HG03520 (cell line): ENCODE measurements around the gene TM4SF4.

Experiments
- ATAC-seq: cut with Tn5 transposase; IDR thresholded peaks from one replicate; pipeline ENCODE4 v1.9.1; 2021; ENCODE audit warnings: mild to moderate bottlenecking, moderate library complexity; ENCODE audit not compliant: unreplicated experiment

TM4SF4 gene

DNA sequence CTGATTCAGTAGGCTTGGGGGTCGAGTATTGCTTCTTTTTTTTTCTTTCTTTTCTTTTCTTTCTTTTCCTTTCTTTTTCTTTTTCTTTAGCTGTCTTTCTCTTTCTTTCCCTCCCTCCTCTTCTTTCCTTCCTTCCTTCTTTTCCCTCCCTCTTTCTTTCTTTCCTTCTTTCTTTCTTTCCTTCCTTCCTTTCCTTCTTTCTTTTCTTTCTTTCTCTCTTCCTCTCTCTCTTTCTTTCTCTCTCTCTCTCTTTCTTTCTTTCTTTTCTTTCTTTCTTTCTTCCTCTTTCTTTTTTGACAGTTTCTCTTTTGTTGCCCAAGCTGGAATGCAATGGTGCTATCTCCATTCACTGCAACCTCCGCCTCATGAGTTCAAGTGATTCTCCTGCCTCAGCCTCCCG lies 36.0 kb downstream of the TM4SF4 start:
- no peak for ATAC-seq

- ATAC-seq, result no peak
Observed at GRCh38 chr3:149511040-149511626, 36.6 kb downstream of the TM4SF4 start.

- ATAC-seq, result peak; percentile 78
Observed at GRCh38 chr3:149512073-149512782, 37.7 kb downstream of the TM4SF4 start.

GRCh38 chr3:149514471-149514870 lies 40.0 kb downstream of the TM4SF4 start:
- ATAC-seq, result no peak

GRCh38 chr3:149515249-149515648 lies 40.8 kb downstream of the TM4SF4 start:
- no peak for ATAC-seq

GRCh38 chr3:149516920-149517319 lies 42.4 kb downstream of the TM4SF4 start:
- no peak for ATAC-seq

DNA sequence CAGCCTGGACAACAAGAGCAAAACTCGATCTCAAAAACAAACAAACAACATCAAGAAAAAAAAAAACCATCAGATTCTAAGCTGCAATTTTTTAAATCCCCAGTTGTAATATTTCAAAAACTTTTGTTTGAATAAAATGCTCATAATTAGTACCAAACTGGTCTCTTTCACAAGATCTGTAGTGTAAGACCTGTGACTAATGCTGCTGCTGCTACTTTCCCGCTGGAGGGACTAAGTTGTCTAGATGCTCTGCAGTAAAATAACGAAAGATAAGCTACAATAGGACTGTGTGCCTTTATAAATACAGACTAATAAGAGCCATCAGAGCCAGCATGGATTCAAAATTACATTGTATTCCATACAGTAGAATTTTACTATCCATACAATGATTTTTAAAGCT lies 45.4 kb downstream of the TM4SF4 start:
- no peak for ATAC-seq

DNA sequence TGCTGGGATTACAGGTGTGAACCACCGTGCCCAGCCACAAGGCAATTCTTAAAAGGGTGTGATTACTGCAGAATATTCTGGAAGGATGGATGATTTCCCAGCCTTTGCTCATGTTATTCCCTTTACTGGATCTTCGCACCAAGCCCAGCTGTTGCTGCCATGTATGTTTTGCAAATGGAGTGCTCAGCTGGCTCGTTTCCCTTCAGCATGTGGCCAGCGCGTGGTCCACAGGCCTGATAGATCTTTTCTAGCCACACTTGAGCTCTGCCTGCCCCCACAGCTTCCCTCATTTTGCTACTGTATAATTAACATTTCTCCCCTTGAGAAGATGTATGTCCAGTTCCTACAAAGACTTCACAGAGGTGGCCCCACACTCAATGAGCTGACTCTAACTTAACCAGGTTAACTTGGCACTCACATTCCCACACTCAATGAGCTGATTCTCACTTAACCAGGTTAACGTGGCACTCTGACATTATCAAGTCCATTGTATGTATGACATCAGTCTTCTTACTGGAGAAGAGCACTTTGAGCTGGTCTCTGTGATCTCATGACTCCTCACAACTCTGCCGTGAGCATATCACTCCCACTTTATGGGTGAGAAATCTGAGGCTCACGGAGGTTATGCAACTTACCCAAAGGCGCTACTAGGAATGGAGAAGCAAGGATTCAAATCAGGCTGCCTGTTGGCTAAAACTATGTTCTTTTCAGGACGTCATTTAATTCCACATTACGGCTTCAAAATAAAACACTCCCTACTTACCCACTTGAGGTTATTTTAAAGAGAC lies 49.2 kb downstream of the TM4SF4 start:
- no peak for ATAC-seq

DNA sequence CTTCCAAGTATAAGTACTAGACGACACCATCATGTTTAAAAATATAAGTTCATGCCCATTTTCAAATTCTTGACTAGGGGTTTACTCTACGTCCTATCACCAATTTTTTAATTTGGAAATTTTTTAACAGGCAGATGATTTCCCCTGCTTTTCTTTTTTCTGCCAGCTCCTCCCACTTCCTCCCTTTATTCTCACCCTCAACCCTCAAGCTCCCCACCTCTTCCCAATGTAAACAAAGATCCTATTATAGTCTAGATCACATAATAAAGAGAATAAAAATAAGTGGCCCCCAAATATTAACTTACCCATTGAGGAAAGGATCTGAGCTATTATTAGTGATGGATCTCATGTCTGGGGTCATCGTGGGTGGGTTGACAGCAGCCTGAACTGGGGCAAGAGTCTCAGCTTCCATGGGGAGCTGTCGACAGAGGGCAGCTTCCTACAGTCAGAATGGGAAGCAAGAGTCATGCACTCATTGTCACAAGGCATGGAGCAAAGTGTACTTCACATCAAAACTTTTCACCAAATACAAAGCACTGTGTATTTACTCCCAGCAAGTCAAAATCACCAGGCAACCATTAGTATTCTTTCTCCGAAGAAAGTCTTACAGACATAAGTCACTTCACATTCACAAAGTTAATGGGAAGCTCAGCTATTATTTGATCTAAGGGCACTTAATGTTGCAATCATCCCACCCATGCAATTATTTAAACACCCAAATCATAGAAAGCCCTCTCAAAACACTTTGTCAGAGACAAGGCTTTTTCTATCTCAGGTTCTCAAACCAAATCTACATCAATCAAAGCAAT lies 53.2 kb downstream of the TM4SF4 start:
- no peak for ATAC-seq

- no peak for ATAC-seq
Observed at GRCh38 chr3:149528340-149528650, 53.8 kb downstream of the TM4SF4 start.

GRCh38 chr3:149529099-149529498 lies 54.6 kb downstream of the TM4SF4 start:
- ATAC-seq, result no peak

- ATAC-seq, result no peak
Observed at GRCh38 chr3:149532489-149533180, 58.1 kb downstream of the TM4SF4 start.

DNA sequence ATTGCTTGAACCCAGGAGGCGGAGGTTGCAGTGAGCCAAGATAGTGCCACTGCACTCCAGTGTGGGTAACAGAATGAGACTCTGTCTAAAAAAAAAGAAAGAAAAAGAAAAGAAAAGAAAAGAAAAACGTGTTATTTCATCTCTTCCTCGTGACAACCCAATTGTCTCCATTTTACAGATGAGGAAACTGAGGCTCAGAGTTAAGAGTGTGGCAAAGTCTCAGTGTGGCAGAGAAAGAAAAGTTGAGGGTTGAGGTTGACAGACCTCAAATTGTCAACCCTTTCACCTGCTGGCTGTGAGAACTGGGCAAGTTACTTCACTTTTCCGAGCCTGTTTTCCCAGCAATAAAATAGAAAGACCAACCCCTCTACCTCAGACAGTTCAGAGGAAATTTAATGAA lies 59.6 kb downstream of the TM4SF4 start:
- no peak for ATAC-seq

DNA sequence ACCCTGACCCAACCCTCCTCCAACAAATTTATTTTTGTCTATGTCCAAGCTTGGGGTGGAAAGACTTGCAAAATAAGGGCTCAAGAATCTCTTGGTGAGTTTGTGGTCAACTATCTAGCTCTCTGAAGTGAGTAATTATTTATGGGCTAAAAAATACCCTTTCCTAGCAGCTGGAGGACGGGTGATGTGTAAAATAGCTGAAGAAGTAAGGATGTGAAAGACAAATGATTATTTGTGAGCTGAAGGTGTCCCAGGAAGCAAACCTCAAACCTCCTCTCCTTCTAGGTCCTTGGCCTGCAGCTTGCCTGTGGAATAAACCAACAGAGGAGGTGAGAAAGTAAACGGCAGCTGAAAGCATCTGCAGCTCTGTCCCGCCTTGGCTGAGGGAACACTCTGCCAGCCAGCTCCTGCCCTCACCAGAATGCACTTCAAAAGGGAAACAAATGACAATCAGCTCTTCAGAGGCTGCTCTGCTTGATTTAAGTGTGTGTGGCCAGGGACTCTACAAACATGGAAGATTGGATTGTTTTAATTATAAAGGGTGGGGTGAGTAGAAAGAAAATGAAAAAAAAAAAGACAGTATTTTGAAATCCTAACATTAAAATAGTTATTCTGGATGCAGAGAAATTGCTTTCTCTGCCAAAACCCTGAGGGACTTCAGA lies 60.3 kb downstream of the TM4SF4 start:
- no peak for ATAC-seq

GRCh38 chr3:149535333-149535685 lies 60.8 kb downstream of the TM4SF4 start:
- ATAC-seq, result no peak

DNA sequence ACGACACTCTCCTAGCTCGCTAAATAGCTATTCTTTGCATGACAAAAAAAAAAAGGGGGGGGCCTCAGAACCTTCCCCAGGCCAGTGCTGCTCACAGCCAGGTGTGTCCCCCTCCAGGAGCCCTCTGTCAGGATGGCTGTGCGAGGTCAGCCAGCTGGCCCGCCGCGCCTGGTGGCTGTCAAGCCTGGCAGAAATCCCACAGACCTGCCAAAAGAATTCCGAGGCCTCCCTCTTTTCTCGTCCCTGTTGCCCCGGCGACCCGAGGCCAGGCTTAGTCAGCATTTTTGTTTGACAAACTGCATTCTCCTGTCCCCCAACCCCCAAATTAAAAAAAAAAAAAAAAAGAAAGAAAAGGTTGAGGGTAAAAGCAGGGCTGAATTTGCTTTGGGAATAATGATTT lies 61.9 kb downstream of the TM4SF4 start:
- no peak for ATAC-seq

DNA sequence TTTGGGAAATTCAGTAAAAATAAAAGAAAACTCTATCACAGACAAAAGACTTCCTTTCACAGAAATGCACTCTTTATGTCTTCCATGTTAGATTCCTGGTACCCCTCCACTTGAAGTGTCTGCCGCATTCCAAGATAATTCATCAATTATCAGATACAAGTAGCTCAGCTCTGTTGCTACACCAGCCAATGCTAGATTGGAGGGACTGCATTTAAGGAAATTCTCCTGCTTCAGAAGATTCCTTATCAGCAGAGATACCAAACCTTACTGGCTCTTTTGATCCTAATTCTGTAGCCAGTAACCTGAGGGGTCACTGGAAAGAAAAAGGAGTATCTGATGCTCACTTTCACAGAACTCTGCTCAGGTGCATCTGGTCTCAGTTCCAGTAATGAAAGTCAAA lies 63.9 kb downstream of the TM4SF4 start:
- no peak for ATAC-seq

- no peak for ATAC-seq
Observed at GRCh38 chr3:149541091-149541491, 66.6 kb downstream of the TM4SF4 start.

DNA sequence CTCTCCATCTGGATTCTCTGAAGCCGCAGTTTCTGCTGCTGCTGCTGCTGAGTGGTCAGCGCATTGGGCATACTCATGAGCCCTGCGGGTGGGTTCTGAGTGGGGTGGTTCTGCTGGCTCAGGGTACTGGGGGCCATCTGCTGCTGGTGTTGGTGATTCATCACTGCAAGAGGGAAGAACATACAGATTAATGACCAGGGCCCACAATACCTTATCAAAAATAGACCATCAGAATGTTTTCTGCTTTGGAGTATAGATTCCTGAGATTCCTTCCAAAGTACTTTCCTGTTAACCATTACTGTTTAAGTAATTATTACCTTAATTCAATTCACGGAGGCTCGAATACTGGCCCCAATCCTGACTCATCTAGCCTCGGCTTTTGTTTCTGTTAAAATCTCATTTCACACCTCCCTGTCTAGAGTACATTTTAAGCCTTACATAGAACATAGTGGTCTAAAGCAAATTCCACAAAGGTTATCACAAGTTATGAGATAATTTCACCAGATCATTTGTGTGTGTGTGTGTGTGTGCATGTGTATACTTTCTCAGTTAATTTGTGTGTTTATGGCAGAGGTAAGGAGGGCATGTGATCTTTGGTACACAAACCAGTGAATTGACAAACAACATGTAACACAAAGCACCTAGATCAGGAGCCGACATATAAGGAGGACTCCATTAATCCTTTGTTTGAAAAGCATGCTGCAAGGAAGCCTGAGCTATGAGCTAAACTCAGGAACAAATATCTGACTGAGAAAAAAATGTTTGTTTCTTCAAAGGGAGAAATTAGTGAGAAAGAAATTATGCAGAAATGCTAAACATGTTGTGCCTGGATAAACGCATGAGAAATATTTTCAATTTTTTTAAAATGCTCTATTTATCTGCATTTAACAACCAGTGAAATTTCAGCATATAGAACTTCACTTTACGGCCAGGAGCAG lies 68.1 kb downstream of the TM4SF4 start:
- no peak for ATAC-seq
